Neuronal stem cell (in vitro differentiated cells): ENCODE data around the gene AP3S2.

Experiments used
- DNase-seq: peaks from one replicate; pipeline ENCODE4 v3.0.0-alpha.2; 2013; ENCODE audit warnings: low spot score
- H2AFZ ChIP-seq: one replicate; pipeline ENCODE4 v1.6.1; 2013; ENCODE audit warnings: mild to moderate bottlenecking, low read length, inconsistent platforms
- H2AK5ac ChIP-seq: 2 replicates; pipeline ENCODE4 v1.6.1; 2013; ENCODE audit warnings: low read depth, mild to moderate bottlenecking, inconsistent platforms, low read length, moderate library complexity, mixed read lengths
- H2BK120ac ChIP-seq: 2 replicates; pipeline ENCODE4 v1.6.1; 2013; ENCODE audit warnings: low read depth, mild to moderate bottlenecking, inconsistent platforms, low read length, moderate library complexity, mixed read lengths
- H2BK12ac ChIP-seq: one replicate; pipeline ENCODE4 v1.6.1; 2013; ENCODE audit warnings: low read length, inconsistent platforms
- H2BK15ac ChIP-seq: 2 replicates; pipeline ENCODE4 v1.6.1; 2013; ENCODE audit warnings: mild to moderate bottlenecking, low read length, inconsistent platforms, mixed read lengths
- H2BK5ac ChIP-seq: one replicate; pipeline ENCODE4 v1.6.1; 2013; ENCODE audit warnings: inconsistent platforms, mild to moderate bottlenecking, low read length, moderate library complexity
- H3K14ac ChIP-seq: one replicate; pipeline ENCODE4 v1.6.1; 2013; ENCODE audit warnings: low read length, inconsistent platforms
- H3K18ac ChIP-seq: 2 replicates; pipeline ENCODE4 v1.6.1; 2013; ENCODE audit warnings: low read length, inconsistent platforms
- H3K23ac ChIP-seq: 2 replicates; pipeline ENCODE4 v1.6.1; 2013; ENCODE audit warnings: low read depth, mild to moderate bottlenecking, mixed read lengths, low read length, inconsistent platforms; ENCODE audit not compliant: poor library complexity
- H3K27ac ChIP-seq: replicated peaks from 3 replicates; pipeline ENCODE4 v1.5.1; 2013; ENCODE audit warnings: low read length, inconsistent platforms
- H3K27me3 ChIP-seq, 3 experiments: 2 replicates each; pipeline ENCODE4 v1.6.1; 2013; ENCODE audit warnings: low read length in 3 of 3, mild to moderate bottlenecking in 2 of 3, inconsistent platforms in 1 of 3, low read depth in 1 of 3, mixed read lengths in 1 of 3, moderate library complexity in 1 of 3; ENCODE audit not compliant: control insufficient read depth in 3 of 3, insufficient read depth in 3 of 3
- H3K36me3 ChIP-seq, 2 donors: replicated peaks in 1 of 2; 2 replicates each; pipeline ENCODE4 v1.6.1; 2013; ENCODE audit warnings: low read length in 2 of 2; ENCODE audit not compliant: control insufficient read depth in 2 of 2, insufficient read depth in 2 of 2
- H3K4ac ChIP-seq: 2 replicates; pipeline ENCODE4 v1.6.1; 2013; ENCODE audit warnings: inconsistent platforms, mild to moderate bottlenecking, low read length, moderate library complexity
- H3K4me1 ChIP-seq, 2 donors: 1 replicate in 1 of 2; 2 replicates in 1 of 2; pipeline ENCODE4 v1.6.1; 2013; ENCODE audit warnings: low read length in 2 of 2, low read depth in 1 of 2; ENCODE audit not compliant: control insufficient read depth in 2 of 2, insufficient read depth in 1 of 2
- H3K4me2 ChIP-seq: one replicate; pipeline ENCODE4 v1.6.1; 2013; ENCODE audit warnings: mild to moderate bottlenecking, low read length, inconsistent platforms; ENCODE audit not compliant: insufficient read depth, poor library complexity, severe bottlenecking
- H3K4me3 ChIP-seq, 2 donors: 2 replicates each; pipeline ENCODE4 v1.5.1; 2013; ENCODE audit warnings: low read length in 2 of 2, mild to moderate bottlenecking in 2 of 2, inconsistent platforms in 1 of 2, moderate library complexity in 1 of 2
- H3K79me1 ChIP-seq: one replicate; pipeline ENCODE4 v1.6.1; 2013; ENCODE audit warnings: low read depth, mild to moderate bottlenecking, inconsistent platforms, low read length, moderate library complexity
- H3K9ac ChIP-seq: one replicate; pipeline ENCODE4 v1.6.1; 2013; ENCODE audit warnings: mild to moderate bottlenecking, low read depth, low read length, inconsistent platforms; ENCODE audit not compliant: poor library complexity
- H3K9me3 ChIP-seq, 2 donors: replicated peaks in 1 of 2; 2 replicates each; pipeline versions ENCODE3 to v1.6.1; 2013; ENCODE audit warnings: low read length in 2 of 2, mild to moderate bottlenecking in 2 of 2, inconsistent platforms in 1 of 2, low read depth in 1 of 2, mixed read lengths in 1 of 2, moderate library complexity in 1 of 2; ENCODE audit not compliant: control insufficient read depth in 2 of 2, insufficient read depth in 1 of 2
- H4K8ac ChIP-seq: one replicate; pipeline ENCODE4 v1.6.1; 2013; ENCODE audit warnings: low read depth, mild to moderate bottlenecking, inconsistent platforms, low read length, moderate library complexity
- H4K91ac ChIP-seq: one replicate; pipeline ENCODE4 v1.6.1; 2013; ENCODE audit warnings: low read length, low read depth, mild to moderate bottlenecking, inconsistent platforms; ENCODE audit not compliant: poor library complexity
- WGBS, 2 donors: extraction: QIAGEN DNeasy Blood & Tissue Kit; methylation state at CpG; one replicate each; pipeline ENCODE4 v1.1.7; 2013; ENCODE audit warnings: missing lambda C conversion rate in 2 of 2, mixed read lengths in 1 of 2; ENCODE audit not compliant: insufficient read length in 2 of 2, insufficient replicate concordance in 1 of 2; ENCODE audit errors: extremely low coverage in 2 of 2; 5-methylcytosine and 5-hydroxymethylcytosine counted together

Gene AP3S2

GRCh38 chr15:89937365-89938350 is 43.9 kb upstream of the AP3S2 start:
- H4K8ac ChIP-seq: no peak overlapping the region
- no peak overlapping the region for H2BK120ac ChIP-seq
- no peak overlapping the region for H3K4me3 ChIP-seq
- H3K9me3 ChIP-seq: no peaks in the 10 kb centered on the region
- H3K27me3 ChIP-seq: peaks cover 0 to 27% (median 0%) of the 10 kb centered on the region in 3 experiments
- H2AFZ ChIP-seq: no peak overlapping the region
- H3K79me1 ChIP-seq: no peaks in the 10 kb centered on the region
- no peak overlapping the region for H2BK15ac ChIP-seq
- no peak overlapping the region for H2AK5ac ChIP-seq
- no peak overlapping the region for H3K14ac ChIP-seq
- H3K9ac ChIP-seq: no peak overlapping the region
- no peak overlapping the region for H2BK12ac ChIP-seq
- H3K4me2 ChIP-seq: no peak overlapping the region
- DNase-seq: no peak
- no peak overlapping the region for H4K91ac ChIP-seq
- no peak overlapping the region for H3K27ac ChIP-seq
- no peak overlapping the region for H3K4ac ChIP-seq
- H3K23ac ChIP-seq: no peak overlapping the region
- no peaks in the 10 kb centered on the region for H3K36me3 ChIP-seq
- H3K4me1 ChIP-seq: no peaks in the 10 kb centered on the region
- H3K18ac ChIP-seq: no peak overlapping the region
- no peak overlapping the region for H2BK5ac ChIP-seq
- no CpG with 5 or more reads among the region's 10 CpGs for WGBS, 2 donors

GRCh38 chr15:89936786-89937265 is 43.0 kb upstream of the AP3S2 start:
- H3K79me1 ChIP-seq: no peaks in the 10 kb centered on the region
- H2BK15ac ChIP-seq: no peak overlapping the region
- H2BK12ac ChIP-seq: no peak overlapping the region
- H4K8ac ChIP-seq: no peak overlapping the region
- peaks cover 0 to 33% (median 0%) of the 10 kb centered on the region in 3 experiments for H3K27me3 ChIP-seq
- no peak overlapping the region for H3K4me3 ChIP-seq
- no peak overlapping the region for H3K9ac ChIP-seq
- no peak overlapping the region for H2AFZ ChIP-seq
- DNase-seq: no peak
- no CpG with 5 or more reads among the region's 14 CpGs for WGBS, 2 donors
- no peak overlapping the region for H2BK5ac ChIP-seq
- H3K14ac ChIP-seq: no peak overlapping the region
- H3K9me3 ChIP-seq: no peaks in the 10 kb centered on the region
- H3K4me2 ChIP-seq: no peak overlapping the region
- no peak overlapping the region for H3K27ac ChIP-seq
- H3K4me1 ChIP-seq: no peaks in the 10 kb centered on the region
- H2BK120ac ChIP-seq: no peak overlapping the region
- no peak overlapping the region for H3K4ac ChIP-seq
- H2AK5ac ChIP-seq: no peak overlapping the region
- H3K18ac ChIP-seq: no peak overlapping the region
- no peak overlapping the region for H3K23ac ChIP-seq
- H3K36me3 ChIP-seq: no peaks in the 10 kb centered on the region
- H4K91ac ChIP-seq: no peak overlapping the region

GRCh38 chr15:89936051-89936785 is 42.4 kb upstream of the AP3S2 start:
- H4K91ac ChIP-seq: no peak overlapping the region
- WGBS, 2 donors: no CpG with 5 or more reads among the region's 8 CpGs

GRCh38 chr15:89932880-89933279 is 39.1 kb upstream of the AP3S2 start:
- no peak overlapping the region for H3K23ac ChIP-seq
- no peak overlapping the region for H3K9ac ChIP-seq
- no peak overlapping the region for H4K8ac ChIP-seq
- H3K18ac ChIP-seq: no peak overlapping the region
- no peak overlapping the region for H2AK5ac ChIP-seq
- H3K36me3 ChIP-seq: no peaks in the 10 kb centered on the region
- WGBS, 2 donors: no CpG with 5 or more reads among the region's 3 CpGs
- no peak for DNase-seq
- H3K9me3 ChIP-seq: no peaks in the 10 kb centered on the region
- H3K4me2 ChIP-seq: no peak overlapping the region
- H3K4ac ChIP-seq: no peak overlapping the region
- H3K4me3 ChIP-seq: no peak overlapping the region
- no peak overlapping the region for H2BK15ac ChIP-seq
- H4K91ac ChIP-seq: no peak overlapping the region
- H2AFZ ChIP-seq: no peak overlapping the region
- peaks cover 0 to 33% (median 0%) of the 10 kb centered on the region in 3 experiments for H3K27me3 ChIP-seq
- H2BK120ac ChIP-seq: no peak overlapping the region
- H2BK12ac ChIP-seq: no peak overlapping the region
- H3K79me1 ChIP-seq: no peaks in the 10 kb centered on the region
- no peak overlapping the region for H3K14ac ChIP-seq
- no peak overlapping the region for H3K27ac ChIP-seq
- H2BK5ac ChIP-seq: no peak overlapping the region
- no peaks in the 10 kb centered on the region for H3K4me1 ChIP-seq

More at GRCh38 chr15:89936051-89936785, 42.4 kb upstream of the AP3S2 start:
- no peak overlapping the region for H4K8ac ChIP-seq
- H3K4me3 ChIP-seq: no peak overlapping the region
- H2BK5ac ChIP-seq: no peak overlapping the region
- no peak overlapping the region for H3K18ac ChIP-seq
- H3K36me3 ChIP-seq: no peaks in the 10 kb centered on the region
- no peak overlapping the region for H2AFZ ChIP-seq
- H3K14ac ChIP-seq: no peak overlapping the region
- no peaks in the 10 kb centered on the region for H3K9me3 ChIP-seq
- H3K4ac ChIP-seq: no peak overlapping the region
- H2AK5ac ChIP-seq: no peak overlapping the region
- H2BK12ac ChIP-seq: no peak overlapping the region
- no peak overlapping the region for H3K9ac ChIP-seq
- H3K27me3 ChIP-seq: peaks cover 0 to 33% (median 0%) of the 10 kb centered on the region in 3 experiments
- H2BK120ac ChIP-seq: no peak overlapping the region
- no peak overlapping the region for H2BK15ac ChIP-seq
- no peak overlapping the region for H3K23ac ChIP-seq
- H3K79me1 ChIP-seq: no peaks in the 10 kb centered on the region
- H3K4me2 ChIP-seq: no peak overlapping the region
- H3K4me1 ChIP-seq: no peaks in the 10 kb centered on the region
- no peak overlapping the region for H3K27ac ChIP-seq
- DNase-seq: no peak
